Left cardiac atrium (tissue), 4 donors: ENCODE data around the gene RBM20. TPM values are rescaled to one million over a fixed set of nuclear protein-coding genes. Genes with fewer than 3 reads are reported as not detected.
"Not testable (repeated sequence)": the region's sequence is repeated elsewhere in the genome, so short reads cannot be mapped to it uniquely, and the experiment has no call there.

Experiments used
- ATAC-seq, 2 donors: fragments of 200-7000 bp; cut with Tn5 transposase; one replicate each; pipeline ENCODE4 v1.9.1; 2020; ENCODE audit warnings: mild to moderate bottlenecking in 2 of 2, moderate library complexity in 2 of 2
- DNase-seq: peaks from one replicate; pipeline ENCODE4 v3.0.0-alpha.2; 2020
- intact Hi-C, 2 donors: fragments of 100-400 bp; cut with DNase I; formaldehyde crosslinking; loops; one replicate each; pipeline versions ENCODE4 v1.14.1 to v1.15.1; 2022 to 2023
- total RNA-seq, 2 donors: library from RNA; stranded (reverse); fragmentation: NEBNext Ultra II Directional; extraction: Animal tissue kit (Norgen Biotek cat#: 25700); gene quantifications; one replicate each; pipeline ENCODE4 v1.2.1, GENCODE V29; 2021
- donor health status: DM: no; HTN: yes; CAD: no.
- donor health status: DM: no; HTN: yes; CAD: no; lungs with severe emphysema.
- donor health status: DM: yes; HTN: yes; CAD: no.
- donor health status: Dilated cardiomyopathy.

Gene RBM20
- total RNA-seq, 2 donors from 2014 or later: 37.2 to 44.1 TPM

- no peak for DNase-seq
- no peak for ATAC-seq
- intact Hi-C loops: loop anchor here in 1 of 2 donors (10.0 kb wide), 1 partner anchor 275 kb away; no protein-coding TSS in a partner anchor
Observed at GRCh38 chr10:110619514-110620397, 24.4 kb upstream of the RBM20 start.

DNA sequence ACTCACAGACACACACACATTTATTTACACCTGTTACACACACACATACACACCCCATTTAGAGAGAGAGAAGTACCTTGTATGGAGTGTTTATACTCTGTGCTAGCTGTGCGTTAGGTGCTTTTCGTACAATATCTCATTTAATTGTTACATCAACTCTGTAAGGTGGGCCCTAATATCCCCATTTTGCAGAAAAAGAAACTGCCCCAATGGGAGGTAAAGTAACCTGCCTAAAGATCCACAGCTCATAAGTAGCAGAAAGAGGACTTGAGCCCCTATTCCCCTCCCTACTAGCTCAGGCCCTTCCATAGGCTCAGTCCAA, 23.8 kb upstream of the RBM20 start:
- ATAC-seq (no peak), DNase-seq (no peak)
- intact Hi-C loops: no loop called here

- DNase-seq, intact Hi-C loops: not testable (repeated sequence)
- peak in 1 of 2 donors; percentile 30 for ATAC-seq
Observed at GRCh38 chr10:110623316-110623715, 20.8 kb upstream of the RBM20 start.

- ATAC-seq (no peak), DNase-seq (no peak)
- intact Hi-C loops: no loop called here
Observed at GRCh38 chr10:110625356-110625894, 18.7 kb upstream of the RBM20 start.

DNA sequence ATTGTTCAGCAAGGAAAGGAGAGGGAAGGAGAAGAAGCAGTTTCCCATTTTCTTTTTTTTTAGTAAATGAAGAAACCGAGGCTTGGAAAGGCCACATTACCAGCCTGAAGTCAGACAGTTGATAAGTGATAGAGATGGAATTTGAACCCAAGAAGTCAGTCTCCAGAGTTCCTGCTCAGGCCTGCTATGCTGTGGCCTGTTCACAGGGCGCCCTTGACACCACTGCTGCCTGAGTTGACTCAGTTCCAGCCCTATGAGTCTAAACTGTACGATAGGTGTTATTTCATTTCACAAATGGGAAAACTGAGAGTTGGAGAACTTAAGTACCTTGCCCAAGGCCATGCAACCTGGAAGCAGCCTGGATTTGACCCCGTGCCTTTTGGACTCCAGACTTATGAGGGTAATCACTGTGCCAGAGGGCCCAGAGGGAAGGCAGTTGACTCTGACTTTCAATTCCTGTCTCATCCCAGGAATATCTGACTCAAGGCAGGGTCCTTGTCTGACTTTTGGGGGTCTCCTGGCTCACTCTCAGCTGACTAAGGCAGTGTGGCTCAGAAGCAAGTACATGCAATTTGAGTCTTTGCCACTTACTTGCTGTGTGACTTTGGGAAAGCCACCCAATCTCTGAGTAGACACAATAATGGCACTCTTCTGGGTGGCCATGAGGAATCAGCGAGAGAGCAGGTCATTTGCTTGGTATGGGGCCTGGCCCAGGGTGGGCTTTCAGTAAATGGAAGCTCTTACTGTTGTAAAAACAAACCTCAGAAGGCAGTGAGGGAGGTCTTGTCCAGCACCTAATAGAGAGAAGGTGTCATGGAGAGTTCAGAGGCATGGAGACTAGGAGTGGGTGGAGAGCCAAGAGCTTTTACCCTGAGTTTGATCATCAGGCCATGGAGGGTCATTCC, 17.9 kb upstream of the RBM20 start:
- no peak for DNase-seq
- intact Hi-C loops: no loop called here
- ATAC-seq: no peak

- intact Hi-C loops: no loop called here
- ATAC-seq (no peak), DNase-seq (no peak)
Observed at GRCh38 chr10:110628161-110628560, 16.0 kb upstream of the RBM20 start.

DNA sequence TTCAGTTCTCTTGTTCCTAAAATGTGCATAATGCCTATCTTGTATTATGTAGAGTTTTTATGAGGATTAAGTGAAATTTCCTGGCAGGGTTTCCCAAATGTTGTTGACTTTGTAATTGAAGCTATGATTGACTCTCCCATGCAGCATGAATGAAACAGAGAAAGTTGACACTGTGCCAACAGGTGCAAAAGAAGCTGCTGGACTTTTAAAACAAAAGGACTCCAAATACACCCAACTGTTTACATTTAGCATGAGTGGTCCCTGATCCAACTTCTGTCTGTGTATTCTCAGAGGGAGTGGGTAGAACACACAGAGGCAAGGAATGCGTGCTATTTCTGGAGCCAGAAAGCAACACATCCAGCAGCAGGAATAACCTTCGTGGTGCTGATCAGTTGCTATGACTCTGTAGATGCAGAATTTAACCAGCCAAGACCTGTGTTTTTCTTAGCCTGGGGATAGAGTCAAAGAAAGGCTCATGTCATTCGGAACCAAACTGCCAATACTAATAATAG, 14.4 kb upstream of the RBM20 start:
- ATAC-seq: peak; percentile 81 to 85
- intact Hi-C loops: no loop called here
- no peak for DNase-seq

DNA sequence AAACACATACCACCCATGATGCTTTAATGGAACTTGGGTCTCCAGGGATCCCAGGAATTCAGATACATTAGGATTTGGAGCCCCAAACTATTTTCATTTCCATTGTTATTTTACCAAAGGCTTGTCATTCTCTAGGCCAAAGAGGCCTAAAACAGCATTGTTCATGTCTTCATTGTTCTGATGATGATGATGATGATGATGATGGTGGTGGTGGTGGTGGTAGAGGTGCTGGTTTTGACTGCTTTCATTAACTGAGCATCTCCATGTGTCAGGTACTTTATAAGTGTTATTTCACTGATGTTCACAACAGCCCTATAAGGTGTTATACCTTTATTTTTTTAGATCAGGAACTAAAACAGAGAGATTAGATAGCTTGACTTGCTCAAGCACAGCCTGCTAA, 12.2 kb upstream of the RBM20 start:
- intact Hi-C loops: no loop called here
- ATAC-seq (no peak), DNase-seq (no peak)

GRCh38 chr10:110632591-110633215, 11.4 kb upstream of the RBM20 start:
- ATAC-seq: no peak
- DNase-seq: no peak
- intact Hi-C loops: no loop called here

DNA sequence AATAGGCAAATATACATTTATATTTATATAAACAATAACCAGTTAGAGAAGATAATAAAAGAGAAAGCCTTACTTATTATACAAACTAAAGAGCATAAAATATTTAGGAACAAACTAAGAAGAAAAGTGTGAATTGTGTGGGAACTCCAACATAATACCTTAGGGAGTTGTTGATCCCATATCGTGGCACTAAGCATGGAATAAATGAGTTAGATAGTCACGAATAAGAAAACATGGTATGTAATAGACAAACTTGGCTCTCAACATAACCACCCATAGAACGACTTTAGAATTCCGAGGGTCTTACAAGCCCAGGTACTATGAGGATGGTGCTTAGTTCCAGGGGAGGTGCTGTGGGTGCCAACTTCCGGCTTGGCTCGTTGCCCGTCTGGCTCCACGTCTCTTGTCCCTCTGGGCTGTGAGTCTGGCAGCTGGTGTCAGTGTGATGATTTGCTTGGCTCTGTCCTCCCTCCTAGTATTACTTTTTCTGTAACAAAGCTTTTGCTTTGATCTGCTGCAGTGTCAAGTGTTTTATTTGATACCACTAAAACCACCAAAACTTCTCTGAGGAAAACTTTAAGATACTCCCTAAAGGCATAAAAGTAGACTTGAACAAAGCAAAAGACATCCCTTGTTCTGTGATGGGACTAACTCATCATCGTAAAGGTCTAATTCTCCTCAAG, 9.5 kb upstream of the RBM20 start:
- intact Hi-C loops: no loop called here
- DNase-seq (peak; percentile 72), ATAC-seq (peak; percentile 67 to 71)

- DNase-seq (no peak), ATAC-seq (no peak)
- intact Hi-C loops: no loop called here
Observed at GRCh38 chr10:110636572-110636931, 7.6 kb upstream of the RBM20 start.

DNA sequence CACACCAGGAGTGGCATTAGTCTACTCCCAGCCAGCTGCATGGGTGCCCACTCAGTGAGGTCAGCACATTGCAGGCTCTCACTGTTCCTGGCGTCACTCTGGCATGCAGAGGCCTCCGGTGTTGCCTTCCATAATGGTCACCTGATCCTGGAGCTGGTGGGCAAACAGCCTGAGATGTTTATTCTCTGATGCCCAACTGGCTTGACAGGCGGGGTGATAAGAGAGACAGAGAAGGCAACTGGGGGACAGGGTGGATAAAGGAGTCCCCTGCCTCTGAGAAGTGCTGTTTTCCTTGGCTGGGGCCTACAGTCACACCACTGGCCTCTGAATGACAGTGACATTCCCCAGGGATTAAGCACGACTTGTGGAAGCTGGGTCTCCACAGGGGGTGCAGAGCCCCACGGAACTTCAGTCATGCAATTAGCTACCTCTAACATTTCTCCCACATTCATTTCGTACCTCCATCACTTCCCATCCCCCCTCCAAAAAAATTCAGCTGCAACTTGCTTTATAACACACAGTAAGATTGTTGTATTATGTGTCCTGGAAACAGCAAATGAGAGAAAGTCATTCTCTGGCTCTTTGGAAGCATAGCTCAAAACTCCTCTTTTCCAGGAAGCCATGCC, 7.1 kb upstream of the RBM20 start:
- DNase-seq: peak; percentile 64
- ATAC-seq: peak; percentile 73 to 81
- intact Hi-C loops: no loop called here

DNA sequence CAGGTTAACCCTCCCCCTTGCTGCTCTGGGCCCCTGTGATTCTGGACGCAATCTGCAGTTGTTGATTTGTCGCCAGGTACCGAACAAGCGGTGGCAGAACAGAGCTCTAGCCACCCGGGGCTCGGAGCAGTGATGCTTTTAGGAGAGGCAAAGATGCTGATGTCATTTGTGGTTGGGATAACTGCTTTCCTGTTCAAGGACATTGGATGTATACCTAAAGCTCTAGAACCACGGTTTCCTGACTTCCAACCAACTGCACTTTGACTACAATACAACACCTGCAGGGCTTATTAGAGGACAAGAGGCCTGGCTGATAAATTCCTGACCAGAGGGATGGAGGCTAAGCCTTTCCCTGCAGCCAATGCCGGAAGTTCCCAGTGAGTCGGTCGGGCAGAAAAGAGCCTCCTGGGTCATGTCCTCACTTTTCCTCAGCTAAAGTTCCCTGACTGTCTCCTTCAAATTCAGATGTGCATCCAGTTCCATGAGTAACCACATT, 6.5 kb upstream of the RBM20 start:
- DNase-seq (no peak), ATAC-seq (peak in 1 of 2 donors; percentile 15)
- intact Hi-C loops: no loop called here

GRCh38 chr10:110638319-110638718, 5.8 kb upstream of the RBM20 start:
- ATAC-seq: no peak

GRCh38 chr10:110639046-110639445, 5.1 kb upstream of the RBM20 start:
- ATAC-seq, DNase-seq, intact Hi-C loops: not testable (repeated sequence)

More at GRCh38 chr10:110638319-110638718, 5.8 kb upstream of the RBM20 start:
- intact Hi-C loops: no loop called here
- no peak for DNase-seq

GRCh38 chr10:110639858-110640257, 4.3 kb upstream of the RBM20 start:
- intact Hi-C loops, ATAC-seq, DNase-seq: not testable (repeated sequence)

- DNase-seq (peak; percentile 65), ATAC-seq (peak; percentile 32 to 49)
- intact Hi-C loops: no loop called here
Observed at GRCh38 chr10:110641256-110641655, 2.9 kb upstream of the RBM20 start.
